GM04503 (cell line): ENCODE data around the gene DVL1.

Source experiments
- DNase-seq: peaks from one replicate; pipeline ENCODE4 v3.0.0-alpha.2; 2012; ENCODE audit warnings: low read depth

The DVL1 gene

GRCh38 chr1:1310109-1310385 is 39.2 kb downstream of the DVL1 start:
- no peak for DNase-seq

GRCh38 chr1:1309251-1310108 is 39.7 kb downstream of the DVL1 start:
- DNase-seq = no peak

- no peak for DNase-seq
These were observed 40.4 kb downstream of the DVL1 start for GRCh38 chr1:1308756-1309250.

- peak; percentile 73 for DNase-seq
These were observed 41.1 kb downstream of the DVL1 start, which contains the start of the genes ACAP3 and PUSL1 for GRCh38 chr1:1307923-1308755. ACAP3 (minus strand) TSS chr1:1307930; CDS start chr1:1307815, 115 bp downstream. PUSL1 (plus strand) TSS chr1:1308597; CDS start chr1:1308644, 47 bp downstream.

GRCh38 chr1:1307261-1307922 is 41.8 kb downstream of the DVL1 start:
- no peak for DNase-seq

- DNase-seq = no peak
These were observed 42.5 kb downstream of the DVL1 start for GRCh38 chr1:1306661-1307260.

- DNase-seq = no peak
These were observed 43.1 kb downstream of the DVL1 start for GRCh38 chr1:1306070-1306660.

- no peak for DNase-seq
These were observed 43.7 kb downstream of the DVL1 start for GRCh38 chr1:1305300-1306069.

- DNase-seq = peak; percentile 31
These were observed 44.6 kb downstream of the DVL1 start for GRCh38 chr1:1304331-1305299.

GRCh38 chr1:1303736-1304135 is 45.5 kb downstream of the DVL1 start:
- no peak for DNase-seq

GRCh38 chr1:1302951-1303509 is 46.2 kb downstream of the DVL1 start:
- no peak for DNase-seq

GRCh38 chr1:1302006-1302430 is 47.2 kb downstream of the DVL1 start:
- no peak for DNase-seq

GRCh38 chr1:1300352-1300739 is 48.9 kb downstream of the DVL1 start:
- no peak for DNase-seq

GRCh38 chr1:1299686-1300351 is 49.4 kb downstream of the DVL1 start:
- no peak for DNase-seq

GRCh38 chr1:1298861-1299685 is 50.1 kb downstream of the DVL1 start:
- no peak for DNase-seq

GRCh38 chr1:1297802-1298424 is 51.3 kb downstream of the DVL1 start:
- DNase-seq = no peak
